HepG2 (cell line): ENCODE data around the gene SELL. TPM values are rescaled to one million over a fixed set of nuclear protein-coding genes. Genes with fewer than 3 reads are reported as not detected.

Experiments
- ATAC-seq: fragments of 200-7000 bp; cut with Tn5 transposase; 3 replicates; pipeline ENCODE4 v1.9.1; 2020; ENCODE audit warnings: mild to moderate bottlenecking, moderate library complexity
- BruUV-seq: library from RNA; stranded (reverse); fragments of 400-500 nt; replicated peaks from 2 replicates; lab custom pipeline; 2021; lab: Mats Ljungman, UMichigan
- CTCF ChIA-PET: fragments of 300-600 bp; formaldehyde crosslinking; extraction: SDS; loops from one replicate; lab custom pipeline; 2021; ENCODE audit warnings: low total read pairs, inconsistent platforms, low intra/inter-chr PET ratio; lab: Yijun Ruan, JAX
- POLR2A ChIA-PET: fragments of 350-600 bp; sonication (Branson Sonifier 250); formaldehyde crosslinking; loops from one replicate; lab custom pipeline; 2020; ENCODE audit warnings: antibody characterized with exemption, inconsistent platforms; lab: Yijun Ruan, JAX
- DNase-seq: peaks from one replicate; pipeline ENCODE4 v3.0.0-alpha.2; 2015; ENCODE audit warnings: low spot score
- FAIRE-seq: peaks from 3 replicates; lab custom pipeline; 2011; peaks lifted over from hg19 to GRCh38; lab: Jason Lieb, UNC
- H2AFZ ChIP-seq: one replicate; pipeline ENCODE4 v1.6.1; 2011; ENCODE audit warnings: low read length, inconsistent platforms
- H3K27ac ChIP-seq: fragments of 300-600 bp; 3 replicates; pipeline ENCODE4 v1.8.0; 2011; ENCODE audit warnings: mixed run types, mild to moderate bottlenecking, mixed read lengths, low read length, inconsistent platforms; ENCODE audit not compliant: insufficient read depth; ENCODE audit errors: extremely low read length
- H3K27me3 ChIP-seq, 2 experiments: fragments of 200-600 bp in 1 of 2; 2 replicates in 1 of 2; 3 replicates in 1 of 2; pipeline versions ENCODE4 v1.6.0 to v1.8.0; 2011; ENCODE audit warnings: low read length in 2 of 2, mild to moderate bottlenecking in 2 of 2, moderate library complexity in 2 of 2, inconsistent platforms in 1 of 2; ENCODE audit not compliant: insufficient read depth in 2 of 2, control insufficient read depth in 1 of 2
- H3K36me3 ChIP-seq, 2 experiments: fragments of 200-600 bp in 1 of 2; replicated peaks in 1 of 2; 2 replicates in 1 of 2; 3 replicates in 1 of 2; pipeline versions ENCODE4 v1.5.1 to v1.8.0; 2011; ENCODE audit warnings: low read length in 2 of 2, inconsistent platforms in 1 of 2; ENCODE audit not compliant: insufficient read depth in 2 of 2, control insufficient read depth in 1 of 2
- H3K4me1 ChIP-seq: 2 replicates; pipeline ENCODE4 v1.5.1; 2012; ENCODE audit warnings: low read length, inconsistent platforms; ENCODE audit not compliant: insufficient read depth
- H3K4me2 ChIP-seq: 2 replicates; pipeline ENCODE4 v1.6.0; 2011; ENCODE audit warnings: low read depth, low read length, inconsistent platforms
- H3K4me3 ChIP-seq, 3 experiments: fragments of 200-600 bp in 1 of 3; sonication (generic), shearing (Covaris generic) in 1 of 3; replicated peaks in 1 of 3; 2 replicates each; pipeline ENCODE4 v1.5.1; 2011 to 2016; ENCODE audit warnings: low read length in 3 of 3, inconsistent platforms in 2 of 3, low read depth in 2 of 3, mild to moderate bottlenecking in 2 of 3, control low read depth in 1 of 3, mixed read lengths in 1 of 3; ENCODE audit not compliant: insufficient read depth in 1 of 3
- H3K79me2 ChIP-seq: one replicate; pipeline ENCODE4 v1.6.1; 2011; ENCODE audit warnings: low read length, inconsistent platforms; ENCODE audit not compliant: insufficient read depth
- H3K9ac ChIP-seq: 2 replicates; pipeline ENCODE4 v1.6.0; 2011; ENCODE audit warnings: mild to moderate bottlenecking, low read depth, low read length, inconsistent platforms; ENCODE audit not compliant: insufficient read depth
- H3K9me3 ChIP-seq: 2 replicates; pipeline ENCODE4 v1.5.1; 2012; ENCODE audit warnings: mild to moderate bottlenecking, low read length
- H4K20me1 ChIP-seq: 2 replicates; pipeline ENCODE4 v1.6.0; 2011; ENCODE audit warnings: inconsistent platforms, mild to moderate bottlenecking, low read length, moderate library complexity; ENCODE audit not compliant: insufficient read depth
- ARNT2 ChIP-seq: sonication (generic); formaldehyde crosslinking; IDR thresholded peaks from 2 replicates; pipeline ENCODE4 v1.8.0; 2022; ENCODE audit warnings: mild to moderate bottlenecking, low read depth, missing genetic modification reagents, moderate library complexity
- JARID2 ChIP-seq: sonication (generic); formaldehyde crosslinking; IDR thresholded peaks from 2 replicates; pipeline ENCODE4 v1.8.1; 2023; ENCODE audit warnings: missing genetic modification reagents, inconsistent platforms; ENCODE audit not compliant: insufficient replicate concordance
- MEF2D ChIP-seq: sonication (generic); formaldehyde crosslinking; IDR thresholded peaks from 2 replicates; pipeline ENCODE4 v1.5.1; 2020; ENCODE audit warnings: mild to moderate bottlenecking, missing genetic modification reagents
- RNF2 ChIP-seq: fragments of 450-650 bp; conservative IDR thresholded peaks from 2 replicates; pipeline ENCODE4 v1.6.1; 2016; ENCODE audit warnings: low read depth
- U2AF2 ChIP-seq: fragments of 200-400 bp; formaldehyde crosslinking; IDR thresholded peaks from 2 replicates; pipeline ENCODE4 v1.6.1; 2017; ENCODE audit warnings: low read depth, mild to moderate bottlenecking, low read length
- YY1 ChIP-seq: IDR thresholded peaks from 2 replicates; pipeline ENCODE4 v1.6.1; 2011; ENCODE audit warnings: low read length, low read depth, moderate library complexity, mild to moderate bottlenecking; ENCODE audit not compliant: insufficient read depth, insufficient replicate concordance
- ZMYM4 ChIP-seq: sonication (generic); formaldehyde crosslinking; IDR thresholded peaks from 2 replicates; pipeline ENCODE4 v1.8.1; 2023; ENCODE audit warnings: mild to moderate bottlenecking, missing genetic modification reagents
- ZNF101 ChIP-seq: sonication (generic); formaldehyde crosslinking; IDR thresholded peaks from 2 replicates; pipeline ENCODE4 v1.4.0; 2020; ENCODE audit warnings: mild to moderate bottlenecking, low read depth, missing genetic modification reagents, borderline replicate concordance
- ZNF20 ChIP-seq: sonication (generic); formaldehyde crosslinking; IDR thresholded peaks from 2 replicates; pipeline ENCODE4 v1.4.0; 2020; ENCODE audit warnings: mild to moderate bottlenecking, moderate library complexity, missing genetic modification reagents
- ZNF253 ChIP-seq: sonication (generic); formaldehyde crosslinking; IDR thresholded peaks from 2 replicates; pipeline ENCODE4 v1.8.0; 2022; ENCODE audit warnings: mild to moderate bottlenecking, missing genetic modification reagents, borderline replicate concordance
- ZNF678 ChIP-seq: sonication (generic); formaldehyde crosslinking; IDR thresholded peaks from 2 replicates; pipeline ENCODE4 v1.4.0; 2020; ENCODE audit warnings: mild to moderate bottlenecking, missing genetic modification reagents
- WGBS: methylation state at CpG from one replicate; pipeline ENCODE4 v1.1.6; 2017; ENCODE audit warnings: low lambda C conversion rate; 5-methylcytosine and 5-hydroxymethylcytosine counted together
- in situ Hi-C: cut with HindIII; loops from 2 replicates; pipeline ENCODE4 v1.10.0; 2017; ENCODE audit warnings: low pct_unique_long_range_greater_than_20kb; ENCODE audit not compliant: extremely low pct_ligation_motif_present
- intact Hi-C: fragments of 100-400 bp; cut with micrococcal nuclease; formaldehyde crosslinking; loops from one replicate; pipeline ENCODE4 v1.10.0; 2022; ENCODE audit not compliant: unreplicated experiment
- polyA plus RNA-seq, 8 experiments: library from polyadenylated mRNA; depleted of rRNA in 3 of 8; stranded (reverse) in 7 of 8; unstranded in 1 of 8; fragments of >200 nt; fragmentation: Illumina TruSeq in 4 of 8; extraction: Trizol in 4 of 8; gene quantifications; 2 replicates each; pipeline versions ENCODE4 v1.2.1 to v1.2.3, GENCODE V29; 2011 to 2016; ENCODE audit warnings: low read depth in 4 of 8, missing spikeins in 1 of 8, mixed read lengths in 1 of 8; ENCODE audit not compliant: insufficient read depth in 1 of 8
- total RNA-seq, 5 experiments: library from RNA; depleted of rRNA; stranded (reverse); fragments of >200 nt; fragmentation: Illumina TruSeq; extraction: Trizol; gene quantifications; 2 replicates each; pipeline ENCODE4 v1.2.3, GENCODE V29; 2016; ENCODE audit warnings: low read depth in 1 of 5
- TF ChIP-seq, protein P1 (sequence below): IDR thresholded peaks from 2 replicates; pipeline ENCODE4 v1.6.1; 2016; ENCODE audit warnings: mild to moderate bottlenecking, missing biosample characterization, missing genetic modification reagents
- TF ChIP-seq, protein P2 (sequence below): sonication (generic); formaldehyde crosslinking; IDR thresholded peaks from 2 replicates; pipeline ENCODE4 v1.5.1; 2020; ENCODE audit warnings: missing genetic modification reagents, mild to moderate bottlenecking, borderline replicate concordance
- TF ChIP-seq, protein P3 (sequence below): fragments of 450-650 bp; IDR thresholded peaks from 2 replicates; pipeline ENCODE4 v1.6.1; 2016

SELL gene
- total and polyA plus RNA-seq, 2 of the 13 experiments (the other 11 are each of a cell fraction or from before 2014, with no cell fraction given) = 0.13 to 0.18 TPM

DNA sequence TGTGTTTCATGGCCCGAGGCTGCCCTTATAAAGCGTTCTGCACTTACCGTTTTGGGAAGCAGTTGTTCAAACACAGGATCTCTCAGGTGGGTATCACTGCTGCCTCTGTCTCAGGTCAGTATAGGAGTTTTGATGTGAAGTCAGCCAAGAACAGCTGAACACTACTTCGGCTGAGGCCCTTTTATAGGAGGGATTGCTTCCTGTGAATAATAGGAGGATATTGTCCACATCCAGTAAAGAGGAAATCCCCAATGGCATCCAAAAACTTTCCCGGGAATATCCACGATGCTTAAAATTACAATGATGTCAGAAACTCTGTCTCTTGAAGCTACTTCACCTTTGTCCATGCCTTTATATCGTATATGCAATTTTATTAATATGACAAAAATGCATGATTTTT, 22.5 kb upstream of the SELL start, which contains the start of gene SELE:
Gene SELE (minus strand): TSS at position 156 of the 400 bp plus-strand sequence. CDS start 467 bp downstream, outside the sequence.
- CTCF ChIA-PET = no interaction called here
- ATAC-seq = no peak
- H3K4me3 ChIP-seq = no peak within 1 kb of the TSS
- TF ChIP-seq ZMYM4 (CRISPR knock-in tag) (no peak), YY1 (no peak), U2AF2 (no peak)
- TF ChIP-seq, all 625 proteins: peak for 0
- Histone ChIP-seq H4K20me1 (no peaks in the 10 kb centered on the region), H3K79me2 (no peaks in the 10 kb centered on the region), H3K36me3 (no peaks in the 10 kb centered on the region), H3K4me2 (no peak within 1 kb of the TSS), H3K4me1 (no peaks in the 10 kb centered on the region; the same call in 1 of the 2 replicates), H2AFZ (no peak within 1 kb of the TSS), H3K9me3 (no peaks in the 10 kb centered on the region), H3K9ac (no peak within 1 kb of the TSS), H3K27me3 (peaks cover 2 to 5% of the 10 kb centered on the region in 2 experiments; a peak in 1 of 5 replicates), H3K27ac (no peak within 1 kb of the TSS)
- DNase-seq = no peak
- FAIRE-seq = no peak
- in situ Hi-C loops = no loop called here
- POLR2A ChIA-PET = no interaction called here
- no TSS peak for BruUV-seq
- intact Hi-C loops = no loop called here
- WGBS = 40% methylated on average over 7 of the region's 7 CpGs

DNA sequence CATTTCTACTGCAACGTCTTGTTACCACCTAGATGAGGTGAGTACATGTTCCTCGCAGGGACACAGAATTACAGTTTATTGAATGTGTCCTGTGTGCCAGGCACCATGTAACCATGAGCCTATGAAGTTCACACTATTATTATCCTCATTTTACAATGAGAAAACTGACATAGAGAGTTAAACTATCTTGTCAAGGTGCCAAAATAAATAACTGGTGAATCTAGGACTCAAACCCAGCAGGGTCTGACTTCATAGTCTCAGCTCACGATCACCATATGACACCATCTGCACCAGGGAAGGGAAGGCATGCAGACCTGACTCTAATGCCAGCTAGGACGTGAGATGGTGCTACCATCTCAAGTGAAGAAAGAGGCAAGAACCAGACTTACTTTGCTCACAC, 20.0 kb upstream of the SELL start:
- Histone ChIP-seq H3K4me1 (peaks cover 13% of the 10 kb centered on the region), H2AFZ (no peak overlapping the region), H3K79me2 (no peaks in the 10 kb centered on the region), H3K9me3 (no peaks in the 10 kb centered on the region), H3K27me3 (0 out of 5 replicates have a peak, but pooled peaks cover 0 to under 1% of the 10 kb centered on the region in 2 experiments), H3K9ac (no peak overlapping the region), H4K20me1 (no peaks in the 10 kb centered on the region), H3K4me3 (no peak overlapping the region), H3K4me2 (no peak overlapping the region), H3K36me3 (no peaks in the 10 kb centered on the region), H3K27ac (no peak overlapping the region)
- ChIA-PET POLR2A (interaction anchor here (1.1 kb wide), 1 partner anchor 31 kb away, joined by 3 read pairs; no protein-coding TSS in a partner anchor), CTCF (no interaction called here)
- no TSS peak for BruUV-seq
- FAIRE-seq (no peak), DNase-seq (no peak), ATAC-seq (no peak)
- WGBS = 11% methylated on average over 4 of the region's 4 CpGs
- intact Hi-C loops (no loop called here), in situ Hi-C loops (no loop called here)
- TF ChIP-seq ZNF678 (CRISPR knock-in tag) (no peak), ZNF101 (no peak), MEF2D (CRISPR knock-in tag) (no peak), JARID2 (CRISPR knock-in tag) (no peak), RNF2 (no peak), ZNF20 (no peak), ARNT2 (CRISPR knock-in tag) (no peak), ZNF253 (CRISPR knock-in tag) (no peak)
- TF ChIP-seq, protein P1, sequence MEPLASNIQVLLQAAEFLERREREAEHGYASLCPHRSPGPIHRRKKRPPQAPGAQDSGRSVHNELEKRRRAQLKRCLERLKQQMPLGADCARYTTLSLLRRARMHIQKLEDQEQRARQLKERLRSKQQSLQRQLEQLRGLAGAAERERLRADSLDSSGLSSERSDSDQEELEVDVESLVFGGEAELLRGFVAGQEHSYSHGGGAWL (CRISPR knock-in tag) = no peak
- TF ChIP-seq, protein P2, sequence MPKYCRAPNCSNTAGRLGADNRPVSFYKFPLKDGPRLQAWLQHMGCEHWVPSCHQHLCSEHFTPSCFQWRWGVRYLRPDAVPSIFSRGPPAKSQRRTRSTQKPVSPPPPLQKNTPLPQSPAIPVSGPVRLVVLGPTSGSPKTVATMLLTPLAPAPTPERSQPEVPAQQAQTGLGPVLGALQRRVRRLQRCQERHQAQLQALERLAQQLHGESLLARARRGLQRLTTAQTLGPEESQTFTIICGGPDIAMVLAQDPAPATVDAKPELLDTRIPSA (CRISPR knock-in tag) = no peak
- TF ChIP-seq, protein P3, sequence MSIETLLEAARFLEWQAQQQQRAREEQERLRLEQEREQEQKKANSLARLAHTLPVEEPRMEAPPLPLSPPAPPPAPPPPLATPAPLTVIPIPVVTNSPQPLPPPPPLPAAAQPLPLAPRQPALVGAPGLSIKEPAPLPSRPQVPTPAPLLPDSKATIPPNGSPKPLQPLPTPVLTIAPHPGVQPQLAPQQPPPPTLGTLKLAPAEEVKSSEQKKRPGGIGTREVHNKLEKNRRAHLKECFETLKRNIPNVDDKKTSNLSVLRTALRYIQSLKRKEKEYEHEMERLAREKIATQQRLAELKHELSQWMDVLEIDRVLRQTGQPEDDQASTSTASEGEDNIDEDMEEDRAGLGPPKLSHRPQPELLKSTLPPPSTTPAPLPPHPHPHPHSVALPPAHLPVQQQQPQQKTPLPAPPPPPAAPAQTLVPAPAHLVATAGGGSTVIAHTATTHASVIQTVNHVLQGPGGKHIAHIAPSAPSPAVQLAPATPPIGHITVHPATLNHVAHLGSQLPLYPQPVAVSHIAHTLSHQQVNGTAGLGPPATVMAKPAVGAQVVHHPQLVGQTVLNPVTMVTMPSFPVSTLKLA = no peak
